ENCODE results near the gene TRAF5.
"Not testable (repeated sequence)": the region's sequence is repeated elsewhere in the genome, so short reads cannot be mapped to it uniquely, and the experiment has no call there.

TRAF5 gene

GRCh38 chr1:211347077-211347844 lies 20.6 kb downstream of the TRAF5 start:
- DNase-seq = no peak

GRCh38 chr1:211348547-211348946 lies 21.9 kb downstream of the TRAF5 start:
- no peak for DNase-seq

- DNase-seq = no peak
These were observed 23.1 kb downstream of the TRAF5 start for GRCh38 chr1:211349741-211350140.

GRCh38 chr1:211352055-211352454 lies 25.4 kb downstream of the TRAF5 start:
- DNase-seq = not testable (repeated sequence)

GRCh38 chr1:211352465-211352864 lies 25.8 kb downstream of the TRAF5 start:
- no peak for DNase-seq

- peak; percentile 12 for DNase-seq
These were observed 26.4 kb downstream of the TRAF5 start for GRCh38 chr1:211352985-211353515.

GRCh38 chr1:211353562-211354212 lies 27.1 kb downstream of the TRAF5 start:
- DNase-seq = no peak

GRCh38 chr1:211355873-211356272 lies 29.2 kb downstream of the TRAF5 start:
- no peak for DNase-seq

GRCh38 chr1:211356723-211357407 lies 30.2 kb downstream of the TRAF5 start:
- no peak for DNase-seq

- DNase-seq = no peak
These were observed 32.1 kb downstream of the TRAF5 start for GRCh38 chr1:211358685-211359084.

- DNase-seq = no peak
These were observed 33.2 kb downstream of the TRAF5 start for GRCh38 chr1:211359876-211360275.

- no peak for DNase-seq
These were observed 34.6 kb downstream of the TRAF5 start for GRCh38 chr1:211361202-211361601.

GRCh38 chr1:211369640-211370039 lies 43.0 kb downstream of the TRAF5 start:
- DNase-seq = no peak

GRCh38 chr1:211370669-211371068 lies 44.0 kb downstream of the TRAF5 start:
- no peak for DNase-seq

GRCh38 chr1:211371406-211372105 lies 44.9 kb downstream of the TRAF5 start:
- no peak for DNase-seq

GRCh38 chr1:211372463-211372862 lies 45.8 kb downstream of the TRAF5 start:
- no peak for DNase-seq

- no peak for DNase-seq
These were observed 48.6 kb downstream of the TRAF5 start for GRCh38 chr1:211375146-211375818.

- DNase-seq = no peak
These were observed 49.3 kb downstream of the TRAF5 start for GRCh38 chr1:211375949-211376348.

GRCh38 chr1:211376807-211377470 lies 50.3 kb downstream of the TRAF5 start:
- DNase-seq = no peak

- DNase-seq = no peak
These were observed 51.2 kb downstream of the TRAF5 start for GRCh38 chr1:211377539-211378450.

- DNase-seq = no peak
These were observed 52.2 kb downstream of the TRAF5 start for GRCh38 chr1:211378844-211379243.

Data from effector CD8-positive, alpha-beta T cell (primary cell).